Thymus (tissue), 11 donors: ENCODE measurements around the gene MAP3K4. TPM values are rescaled to one million over a fixed set of nuclear protein-coding genes. Genes with fewer than 3 reads are reported as not detected.

Source experiments
- DNase-seq, 9 donors: peaks; one replicate each; pipeline ENCODE4 v3.0.0-alpha.2; 2013; ENCODE audit warnings: low spot score in 9 of 9, low read depth in 6 of 9, missing footprints in 1 of 9
- H3K27ac ChIP-seq, 2 donors: one replicate each; pipeline ENCODE4 v1.5.1; 2013; ENCODE audit warnings: control low read depth in 1 of 2, low read depth in 1 of 2, low read length in 1 of 2, mild to moderate bottlenecking in 1 of 2, moderate library complexity in 1 of 2
- H3K27me3 ChIP-seq, 2 donors: one replicate each; pipeline ENCODE4 v1.5.1; 2013; ENCODE audit warnings: low read length in 1 of 2; ENCODE audit not compliant: control insufficient read depth in 2 of 2, insufficient read depth in 1 of 2
- H3K36me3 ChIP-seq, 2 donors: one replicate each; pipeline ENCODE4 v1.5.1; 2013; ENCODE audit warnings: low read length in 1 of 2, mild to moderate bottlenecking in 1 of 2, moderate library complexity in 1 of 2; ENCODE audit not compliant: control insufficient read depth in 2 of 2, insufficient read depth in 2 of 2
- H3K4me1 ChIP-seq, 2 donors: one replicate each; pipeline ENCODE4 v1.5.1; 2013; ENCODE audit warnings: low read length in 2 of 2; ENCODE audit not compliant: control insufficient read depth in 2 of 2, insufficient read depth in 2 of 2
- H3K4me3 ChIP-seq, 2 donors: one replicate each; pipeline ENCODE4 v1.5.1; 2013; ENCODE audit warnings: low read length in 2 of 2, control low read depth in 1 of 2, mild to moderate bottlenecking in 1 of 2
- H3K9me3 ChIP-seq, 2 donors: one replicate each; pipeline ENCODE4 v1.5.1; 2013; ENCODE audit warnings: low read length in 1 of 2, mild to moderate bottlenecking in 1 of 2; ENCODE audit not compliant: control insufficient read depth in 2 of 2, insufficient read depth in 1 of 2
- WGBS: extraction: QIAGEN DNeasy Blood & Tissue Kit; methylation state at CpG from one replicate; pipeline ENCODE4 v1.1.7; 2013; 5-methylcytosine and 5-hydroxymethylcytosine counted together
- polyA plus RNA-seq: library from polyadenylated mRNA; stranded (reverse); fragments of 200-250 nt; gene quantifications from one replicate; pipeline ENCODE4 v1.2.3, GENCODE V29; 2013
- total RNA-seq: library from RNA; stranded (reverse); fragments of 120-200 nt; gene quantifications from one replicate; pipeline ENCODE4 v1.2.4, GENCODE V29; 2013
- donor health status: healthy.

Gene MAP3K4
- total and polyA plus RNA-seq, 2 donors: 25.1 to 26.7 TPM

- 97% methylated on average over 10 of the region's 10 CpGs for WGBS
- no peak for DNase-seq
These were observed 162.2 kb downstream of the MAP3K4 start for GRCh38 chr6:161153725-161154124.

GRCh38 chr6:161154796-161155335 is 163.3 kb downstream of the MAP3K4 start:
- H3K9me3 ChIP-seq: no peaks in the 10 kb centered on the region
- 96% methylated on average over 13 of the region's 13 CpGs for WGBS
- H3K4me3 ChIP-seq: no peak overlapping the region
- no peaks in the 10 kb centered on the region for H3K27me3 ChIP-seq
- no peaks in the 10 kb centered on the region for H3K4me1 ChIP-seq
- no peak for DNase-seq
- H3K36me3 ChIP-seq: no peaks in the 10 kb centered on the region
- no peak overlapping the region for H3K27ac ChIP-seq

More at GRCh38 chr6:161153725-161154124, 162.2 kb downstream of the MAP3K4 start:
- H3K4me1 ChIP-seq: no peaks in the 10 kb centered on the region
- no peak overlapping the region for H3K4me3 ChIP-seq
- H3K9me3 ChIP-seq: no peaks in the 10 kb centered on the region
- H3K27me3 ChIP-seq: no peaks in the 10 kb centered on the region
- no peaks in the 10 kb centered on the region for H3K36me3 ChIP-seq
- H3K27ac ChIP-seq: no peak overlapping the region

GRCh38 chr6:161161121-161161520 is 169.6 kb downstream of the MAP3K4 start:
- H3K27me3 ChIP-seq: no peaks in the 10 kb centered on the region
- H3K36me3 ChIP-seq: no peaks in the 10 kb centered on the region
- 97% methylated on average over 15 of the region's 15 CpGs for WGBS
- DNase-seq: no peak
- no peak overlapping the region for H3K27ac ChIP-seq
- no peak overlapping the region for H3K4me3 ChIP-seq
- H3K9me3 ChIP-seq: no peaks in the 10 kb centered on the region
- H3K4me1 ChIP-seq: no peaks in the 10 kb centered on the region

GRCh38 chr6:161161889-161162624 is 170.5 kb downstream of the MAP3K4 start:
- no peak overlapping the region for H3K4me3 ChIP-seq
- H3K27me3 ChIP-seq: no peaks in the 10 kb centered on the region
- no peaks in the 10 kb centered on the region for H3K36me3 ChIP-seq
- DNase-seq: no peak
- no peaks in the 10 kb centered on the region for H3K4me1 ChIP-seq
- no peak overlapping the region for H3K27ac ChIP-seq
- WGBS: 98% methylated on average over 16 of the region's 16 CpGs
- H3K9me3 ChIP-seq: no peaks in the 10 kb centered on the region

- no peak for DNase-seq
- Histone ChIP-seq H3K4me1 (no peaks in the 10 kb centered on the region), H3K27ac (no peak overlapping the region), H3K36me3 (no peaks in the 10 kb centered on the region), H3K27me3 (no peaks in the 10 kb centered on the region), H3K9me3 (no peaks in the 10 kb centered on the region), H3K4me3 (no peak overlapping the region)
- 97% methylated on average over 9 of the region's 9 CpGs for WGBS
These were observed 171.2 kb downstream of the MAP3K4 start for GRCh38 chr6:161162722-161163121.

GRCh38 chr6:161163466-161164181 is 172.1 kb downstream of the MAP3K4 start:
- Histone ChIP-seq H3K27ac (no peak overlapping the region), H3K36me3 (no peaks in the 10 kb centered on the region), H3K9me3 (no peaks in the 10 kb centered on the region), H3K27me3 (no peaks in the 10 kb centered on the region), H3K4me3 (no peak overlapping the region), H3K4me1 (no peaks in the 10 kb centered on the region)
- DNase-seq: no peak
- WGBS: 98% methylated on average over 13 of the region's 13 CpGs

GRCh38 chr6:161164182-161164625 is 172.6 kb downstream of the MAP3K4 start:
- Histone ChIP-seq H3K4me1 (no peaks in the 10 kb centered on the region), H3K27me3 (no peaks in the 10 kb centered on the region), H3K27ac (no peak overlapping the region), H3K4me3 (no peak overlapping the region), H3K9me3 (no peaks in the 10 kb centered on the region), H3K36me3 (no peaks in the 10 kb centered on the region)
- 97% methylated on average over 9 of the region's 9 CpGs for WGBS
- no peak for DNase-seq

GRCh38 chr6:161166176-161166575 is 174.6 kb downstream of the MAP3K4 start:
- 81% methylated on average over 11 of the region's 11 CpGs for WGBS
- DNase-seq: no peak
- Histone ChIP-seq H3K4me3 (no peak overlapping the region), H3K9me3 (no peaks in the 10 kb centered on the region), H3K27me3 (no peaks in the 10 kb centered on the region), H3K36me3 (no peaks in the 10 kb centered on the region), H3K27ac (no peak overlapping the region), H3K4me1 (peaks cover 0 to 9% of the 10 kb centered on the region in 2 donors)

GRCh38 chr6:161166677-161167076 is 175.1 kb downstream of the MAP3K4 start:
- H3K36me3 ChIP-seq: no peaks in the 10 kb centered on the region
- 98% methylated on average over 5 of the region's 5 CpGs for WGBS
- H3K4me1 ChIP-seq: peaks cover 0 to 9% of the 10 kb centered on the region in 2 donors
- no peak overlapping the region for H3K4me3 ChIP-seq
- H3K27me3 ChIP-seq: no peaks in the 10 kb centered on the region
- H3K27ac ChIP-seq: no peak overlapping the region
- H3K9me3 ChIP-seq: no peaks in the 10 kb centered on the region
- no peak for DNase-seq
